COR-L47 (cell line): ENCODE measurements around the gene BTBD18.

Source experiments
- DNase-seq: peaks from one replicate; lab custom pipeline; 2025; lab: John Stamatoyannopoulos, UW

Gene BTBD18, protein sequence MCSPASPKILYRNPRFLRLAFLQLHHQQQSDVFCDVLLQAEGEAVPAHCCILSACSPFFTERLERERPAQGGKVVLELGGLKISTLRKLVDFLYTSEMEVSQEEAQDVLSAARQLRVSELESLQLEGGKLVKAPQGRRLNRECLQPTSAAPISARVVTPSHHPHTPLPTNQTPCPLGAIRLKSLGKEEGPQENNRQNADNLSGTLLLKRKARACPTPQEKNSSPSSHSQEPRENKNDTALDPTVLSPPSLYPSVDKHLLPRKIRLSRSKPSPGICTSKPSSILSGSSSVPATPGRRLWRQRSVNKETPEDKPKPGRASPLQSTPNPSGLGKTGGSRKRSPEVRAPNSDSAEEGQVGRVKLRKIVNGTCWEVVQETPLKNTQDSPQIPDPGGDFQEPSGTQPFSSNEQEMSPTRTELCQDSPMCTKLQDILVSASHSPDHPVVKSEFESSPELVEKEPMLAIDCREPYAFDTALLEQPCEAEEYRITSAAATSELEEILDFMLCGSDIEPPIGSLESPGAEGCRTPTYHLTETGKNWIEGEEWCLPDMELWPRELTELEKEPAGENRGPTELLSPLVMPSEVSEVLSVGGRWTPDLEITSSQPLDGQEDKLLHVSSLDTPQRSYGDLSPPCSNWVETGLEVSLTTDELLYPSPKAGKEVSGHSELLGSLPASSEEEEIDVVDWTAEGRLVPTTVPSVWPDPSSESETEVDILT

DNA sequence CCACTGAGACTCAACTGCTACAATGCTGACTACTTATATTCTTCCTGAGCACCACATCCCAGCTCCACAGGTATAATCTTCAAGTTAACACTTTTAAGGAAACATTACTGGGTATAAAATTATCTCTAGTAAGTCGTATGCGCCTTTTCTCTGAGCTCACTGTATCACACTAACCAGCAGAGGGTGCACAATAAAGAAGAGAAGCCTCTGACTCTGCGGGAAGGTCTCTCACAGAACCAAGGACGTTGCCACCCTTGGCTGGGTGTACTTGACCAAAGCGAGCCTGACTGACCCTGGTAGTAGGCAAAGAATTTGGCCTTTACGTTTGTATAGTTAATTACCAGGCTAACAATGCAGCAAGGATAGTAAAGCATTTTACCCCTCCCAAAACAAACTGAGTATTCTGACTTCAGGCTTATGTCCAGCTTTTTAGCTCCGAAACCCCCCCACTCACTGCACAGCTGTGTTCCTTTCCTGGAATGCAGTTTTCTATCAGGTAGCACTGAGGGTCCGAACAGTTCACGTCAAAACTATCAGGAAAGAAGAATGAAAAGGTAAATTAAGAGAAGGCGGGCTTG lies at the start of gene BTBD18:
BTBD18 (minus strand) TSS at position 144 of the 578 bp plus-strand sequence. CDS start 631 bp downstream, outside the sequence.
- peak; percentile 31 for DNase-seq

DNA sequence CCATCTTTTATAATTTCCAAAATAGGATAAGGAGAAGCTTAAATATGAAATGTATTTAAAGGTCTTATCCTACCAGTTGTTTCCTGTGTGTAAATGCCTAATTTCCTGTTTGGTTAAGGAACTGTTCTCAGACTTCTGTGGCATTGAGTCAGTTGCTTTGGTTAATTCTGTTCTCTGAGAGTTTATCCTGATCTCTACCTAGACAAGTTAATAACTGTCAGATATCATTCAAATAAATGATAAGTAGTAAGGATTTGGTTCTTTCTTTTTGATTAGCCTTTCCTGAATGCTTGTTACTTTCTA lies 49.5 kb upstream of the BTBD18 start:
- DNase-seq, result no peak

DNA sequence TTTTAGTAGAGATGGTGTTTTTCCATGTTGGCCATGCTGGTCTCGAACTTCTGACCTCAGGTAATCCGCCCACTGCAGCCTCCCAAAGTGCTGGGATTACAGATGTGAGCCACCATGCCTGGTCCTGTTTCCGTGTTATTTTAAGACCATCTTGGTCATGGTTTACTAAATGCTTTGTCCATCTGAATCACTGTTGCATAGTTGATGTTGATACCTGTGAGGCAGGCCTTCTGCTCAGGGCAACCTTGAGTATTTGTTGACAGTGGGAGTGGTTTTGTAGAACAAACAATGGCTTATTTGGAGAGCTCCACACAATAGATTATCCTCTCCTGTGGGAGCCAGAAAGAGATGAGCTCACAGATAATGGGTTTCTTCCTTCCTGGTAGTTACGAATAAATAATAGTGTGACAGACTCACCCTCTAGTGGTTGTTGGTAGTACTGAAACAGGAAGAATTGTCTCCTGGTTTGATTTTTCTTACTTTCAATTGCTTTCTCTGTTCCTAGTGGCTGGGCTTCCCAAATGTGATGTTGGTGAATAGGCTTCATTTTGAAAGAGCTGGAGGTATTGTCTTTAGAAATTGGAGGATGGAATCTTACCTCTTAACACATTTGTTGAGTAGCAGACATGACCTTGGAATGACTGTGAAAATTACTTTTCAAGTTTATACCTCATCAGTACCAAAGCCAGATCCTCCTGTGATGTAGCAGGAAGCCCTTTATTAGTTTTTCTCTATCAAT lies 49.0 kb upstream of the BTBD18 start:
- peak; percentile 85 for DNase-seq

DNA sequence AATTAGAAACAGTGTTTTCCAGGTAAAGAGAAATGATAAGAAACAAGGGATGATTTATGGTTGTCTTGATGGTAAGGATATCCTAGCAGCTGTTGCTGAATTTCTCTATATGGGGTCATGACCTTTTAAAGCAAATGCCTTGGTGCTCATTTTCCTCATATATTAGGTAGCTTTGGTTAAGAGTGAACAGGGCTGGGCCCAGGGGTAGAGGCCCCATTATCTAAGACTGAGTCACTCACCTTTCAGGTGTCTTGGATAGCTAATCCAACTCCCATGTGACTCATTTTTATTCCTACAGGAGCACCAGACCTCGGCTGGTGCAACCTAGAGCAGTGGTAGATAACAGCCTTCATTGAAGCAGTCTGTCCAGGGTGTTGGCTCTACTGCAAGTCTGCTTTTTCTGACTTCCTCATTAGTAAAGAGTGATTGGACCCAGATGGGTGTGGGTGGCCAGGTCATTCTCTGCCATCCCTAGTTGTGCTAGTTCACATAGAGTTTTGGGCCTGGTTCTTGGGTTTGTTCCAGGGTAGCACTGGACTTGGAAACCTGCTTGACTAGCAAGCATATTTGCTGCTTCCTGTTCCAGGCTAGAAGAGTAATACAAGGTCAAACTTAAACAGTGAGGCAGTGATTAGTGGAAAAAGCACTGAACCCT lies 47.4 kb upstream of the BTBD18 start:
- DNase-seq, result no peak

DNA sequence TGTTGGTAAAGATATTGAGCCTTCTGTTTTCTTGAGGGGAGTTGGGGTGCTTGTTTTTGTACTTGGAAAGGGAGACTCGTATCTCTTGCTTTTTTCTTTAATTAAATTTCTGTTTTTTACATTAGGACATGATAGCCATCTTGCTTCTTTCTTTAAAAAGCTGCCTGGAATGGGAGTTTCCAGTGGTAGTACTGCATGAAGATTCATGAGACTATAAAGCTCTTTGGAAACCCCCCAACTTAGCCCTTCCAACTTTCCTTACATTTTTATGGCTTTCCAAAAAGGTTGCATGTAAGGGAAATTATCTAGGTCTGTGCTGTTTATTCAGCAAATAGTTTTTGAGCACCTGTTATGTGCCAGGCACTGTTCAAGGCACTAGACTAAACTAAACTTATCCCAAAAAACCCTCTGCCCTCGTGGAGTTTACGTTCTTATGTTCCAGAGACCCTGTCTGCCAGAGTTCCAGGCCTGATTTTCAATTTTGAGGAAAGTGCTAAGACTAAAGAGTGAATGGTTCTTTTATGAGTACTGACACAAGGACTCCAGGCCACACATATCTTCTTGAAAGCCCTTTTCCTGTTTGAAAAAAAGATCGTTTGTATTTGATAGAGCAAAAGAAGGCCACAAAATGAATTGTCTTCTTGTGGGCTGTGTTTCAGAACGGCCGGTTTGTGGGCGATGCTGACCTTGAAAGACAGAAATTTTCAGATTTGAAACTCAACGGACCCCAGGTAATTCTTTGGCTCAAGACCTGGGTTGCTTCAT lies 41.9 kb upstream of the BTBD18 start:
- DNase-seq, result no peak

DNA sequence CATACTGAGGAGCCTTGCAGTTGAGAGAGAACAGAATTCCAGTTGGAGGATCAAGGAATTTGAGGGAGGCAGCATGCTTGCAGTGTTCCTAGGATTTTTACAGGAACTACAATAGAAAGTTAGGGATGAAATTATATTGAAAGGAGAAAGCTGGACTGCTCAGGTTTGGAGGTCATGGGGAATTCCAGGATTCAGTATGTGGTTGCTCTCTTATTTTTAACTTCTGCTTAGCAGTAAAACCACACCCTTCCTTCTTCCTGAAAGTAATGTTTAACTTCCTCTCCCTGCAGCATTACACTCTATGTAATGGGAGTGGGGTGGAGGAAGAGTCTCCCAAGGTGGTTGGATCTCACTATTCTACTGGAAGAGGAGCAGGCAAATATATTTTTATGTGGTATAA lies 41.3 kb upstream of the BTBD18 start:
- no peak for DNase-seq

DNA sequence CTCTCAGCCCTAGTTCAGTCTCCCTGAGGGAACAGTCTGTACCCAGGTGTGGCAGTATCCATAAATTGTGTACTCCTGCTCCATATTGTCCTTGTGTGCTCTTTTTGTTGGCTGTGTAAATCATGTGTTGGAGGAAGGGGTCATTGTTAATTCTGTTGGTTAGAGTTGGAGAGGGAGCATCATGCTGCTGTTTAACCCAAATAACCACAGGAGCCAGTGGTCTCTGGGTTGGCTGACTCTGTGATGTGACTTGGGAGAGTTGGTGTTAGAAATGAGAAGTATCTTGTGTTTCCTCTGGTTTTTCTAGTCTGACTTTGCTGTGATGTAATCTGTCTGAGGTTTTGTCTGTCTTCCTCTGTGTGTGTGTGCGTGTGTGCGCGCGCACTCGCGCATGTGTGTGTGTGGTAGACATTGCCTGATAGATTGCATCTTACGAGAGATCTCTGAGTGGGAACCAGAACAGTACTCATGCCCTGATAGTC lies 40.5 kb upstream of the BTBD18 start:
- DNase-seq, result no peak

DNA sequence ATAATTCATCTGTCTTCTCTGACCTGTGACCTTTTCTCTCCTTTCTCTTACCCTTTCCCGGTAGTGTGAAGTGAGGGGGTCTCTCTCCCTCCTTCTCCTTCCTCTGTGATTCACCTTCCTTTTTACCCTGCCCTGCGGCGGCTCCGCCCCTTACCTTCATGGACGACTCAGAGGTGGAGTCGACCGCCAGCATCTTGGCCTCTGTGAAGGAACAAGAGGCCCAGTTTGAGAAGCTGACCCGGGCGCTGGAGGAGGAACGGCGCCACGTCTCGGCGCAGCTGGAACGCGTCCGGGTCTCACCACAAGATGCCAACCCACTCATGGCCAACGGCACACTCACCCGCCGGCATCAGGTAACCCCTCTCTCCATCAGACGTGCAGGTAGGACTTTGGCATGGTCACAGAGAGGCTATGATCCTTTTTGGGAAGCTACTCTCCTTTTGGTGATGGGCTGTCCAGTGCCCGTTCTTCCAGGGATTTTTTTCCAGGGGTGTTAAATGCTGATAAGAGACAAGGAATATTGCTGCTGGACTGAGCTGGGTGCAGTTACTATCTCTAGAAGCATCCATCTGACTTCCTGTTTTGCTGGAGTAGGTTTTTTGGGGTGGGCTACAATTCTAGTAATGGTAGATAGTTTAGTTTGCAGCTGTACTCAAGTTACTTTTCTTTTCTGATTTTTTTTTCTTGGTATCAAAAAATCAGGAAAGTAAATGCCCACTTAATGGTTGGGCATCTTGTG lies 39.9 kb upstream of the BTBD18 start:
- no peak for DNase-seq

DNA sequence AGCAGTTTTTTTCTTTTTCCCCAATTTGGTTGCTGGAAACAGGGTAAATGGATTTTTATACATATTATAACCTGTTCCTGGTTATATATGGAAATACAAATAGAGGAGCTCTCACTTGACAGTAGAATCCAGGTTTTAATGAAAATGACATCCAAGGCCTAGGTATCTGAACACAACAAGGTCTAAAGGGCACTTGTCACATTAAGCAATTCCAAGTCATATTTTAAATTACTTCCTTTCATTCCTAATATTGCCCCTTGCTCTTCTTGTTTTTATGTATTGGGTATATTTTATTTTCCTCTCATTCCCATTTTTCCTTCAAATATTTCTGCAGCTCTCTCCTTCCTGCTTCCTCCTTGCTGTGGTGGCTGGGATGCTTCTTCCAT lies 37.1 kb upstream of the BTBD18 start:
- no peak for DNase-seq

DNA sequence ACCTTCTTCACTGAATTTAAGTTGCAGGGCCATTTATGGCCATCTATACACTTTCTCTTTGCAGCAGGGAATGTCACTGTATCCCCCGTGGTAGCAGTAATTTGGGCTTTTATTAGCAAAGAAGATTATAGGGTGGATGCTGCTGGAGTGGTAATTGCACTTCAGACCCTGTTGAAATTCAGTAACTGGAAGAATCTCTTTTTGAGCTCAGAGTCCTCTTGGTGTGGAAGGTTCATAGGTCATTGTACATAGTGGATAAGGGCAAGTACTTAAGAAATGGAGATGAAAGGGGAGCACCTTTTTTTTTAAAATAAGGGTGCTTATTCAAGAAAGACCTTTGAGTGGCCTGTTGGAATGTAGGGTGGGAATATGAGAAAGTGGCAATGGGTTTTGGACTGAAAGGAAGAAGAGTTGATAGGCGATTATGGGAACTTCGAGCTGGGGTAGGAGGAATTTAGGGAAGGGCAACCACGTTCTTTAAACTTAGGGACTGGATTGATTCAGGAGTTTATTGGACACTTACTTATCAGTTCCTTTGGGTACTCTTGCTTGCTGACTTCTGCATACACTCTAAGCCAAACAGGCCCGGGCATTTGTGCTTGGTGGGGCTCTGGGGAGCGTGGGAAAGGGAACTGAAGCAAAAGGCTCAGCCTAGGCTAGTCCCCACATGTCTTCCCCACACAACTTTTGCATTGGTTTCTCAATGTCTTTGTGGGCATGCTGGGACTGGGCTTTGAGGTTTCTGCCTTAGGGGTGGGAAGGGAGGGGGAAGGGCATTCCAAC lies 36.5 kb upstream of the BTBD18 start:
- DNase-seq, result no peak

DNA sequence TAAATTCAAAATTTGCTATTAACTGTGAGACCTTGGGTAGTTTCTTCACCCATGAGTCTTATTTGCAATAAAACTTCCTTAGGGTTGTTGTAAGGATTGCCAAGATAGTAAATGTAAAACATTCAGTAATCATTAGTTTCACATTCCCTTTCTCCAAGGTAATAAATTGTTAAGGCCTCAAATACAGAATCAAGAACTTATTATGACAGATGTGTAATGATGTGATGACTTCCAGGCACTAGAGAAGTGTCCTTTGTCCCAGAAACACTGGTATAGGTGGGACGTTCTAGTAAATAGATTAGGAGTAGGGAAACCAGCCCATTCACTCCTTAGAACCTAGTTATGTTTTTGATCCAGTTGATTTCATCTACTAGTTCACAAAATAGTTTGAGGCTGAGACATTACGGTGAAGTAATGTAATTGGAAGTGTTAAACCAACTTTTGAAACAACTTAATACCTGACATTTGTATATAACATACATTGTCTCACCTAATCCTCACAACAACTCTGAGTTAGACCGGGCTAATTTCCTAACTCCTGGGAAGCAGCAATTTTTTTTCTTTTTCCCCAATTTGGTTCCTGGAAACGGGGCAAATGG lies 35.5 kb upstream of the BTBD18 start:
- DNase-seq, result no peak

DNA sequence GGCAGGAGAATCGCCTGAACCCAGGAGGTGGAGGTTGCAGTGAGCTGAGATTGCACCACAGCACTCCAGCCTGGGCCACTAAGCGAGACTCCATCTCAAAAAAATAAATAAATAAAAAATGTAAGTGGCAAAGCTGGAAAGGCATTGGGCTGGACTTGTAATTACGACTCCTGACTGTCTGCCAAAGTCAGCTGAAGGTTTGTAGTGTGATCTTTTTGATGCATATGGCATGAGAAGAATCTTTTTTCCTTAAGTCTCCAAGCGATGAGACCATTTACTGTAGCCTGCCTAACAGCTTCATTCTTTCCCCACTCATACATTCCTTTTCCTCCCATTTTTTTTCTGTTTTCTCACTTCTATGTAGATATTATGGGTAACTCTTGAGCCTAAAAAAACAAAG lies 34.8 kb upstream of the BTBD18 start:
- no peak for DNase-seq

DNA sequence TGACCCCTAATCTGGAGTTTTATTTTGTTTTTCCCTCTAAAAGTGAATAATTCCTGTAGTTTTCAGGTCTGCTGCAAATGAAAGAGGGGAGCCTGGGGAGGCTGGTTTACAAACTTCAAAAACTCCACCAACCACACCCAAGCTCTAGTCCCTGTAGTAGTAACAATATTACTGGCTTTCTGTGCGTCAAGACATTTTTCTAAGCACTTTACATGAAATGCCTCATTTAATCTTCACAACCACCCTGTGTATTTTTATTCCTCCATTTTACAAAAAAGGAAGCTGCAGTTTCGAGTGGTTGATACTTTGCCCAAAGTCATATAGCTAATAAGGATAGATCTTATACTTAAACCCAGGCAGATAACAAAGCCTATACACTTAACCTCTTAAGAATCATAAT lies 33.5 kb upstream of the BTBD18 start:
- no peak for DNase-seq

DNA sequence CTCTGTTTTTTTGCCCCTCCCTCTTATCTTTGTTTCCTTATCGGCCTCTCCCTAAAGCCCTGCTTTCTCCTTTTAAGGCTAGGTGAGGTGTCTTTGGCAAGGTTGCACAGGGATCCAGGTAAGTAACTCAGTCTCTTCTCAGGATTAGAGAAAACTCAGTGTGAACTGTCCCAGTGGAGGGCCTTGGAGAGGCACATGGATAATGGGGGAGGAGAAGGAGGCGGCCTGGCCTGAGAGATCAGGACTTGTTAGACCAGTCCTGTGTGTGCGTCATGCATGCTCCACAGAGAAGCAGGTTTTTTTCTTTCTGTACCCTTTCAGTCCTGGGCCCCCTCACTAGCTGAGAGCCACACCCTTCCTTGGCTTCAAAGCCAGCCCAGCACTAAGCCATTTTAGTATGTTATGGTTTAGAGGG lies 29.9 kb upstream of the BTBD18 start:
- DNase-seq, result no peak

DNA sequence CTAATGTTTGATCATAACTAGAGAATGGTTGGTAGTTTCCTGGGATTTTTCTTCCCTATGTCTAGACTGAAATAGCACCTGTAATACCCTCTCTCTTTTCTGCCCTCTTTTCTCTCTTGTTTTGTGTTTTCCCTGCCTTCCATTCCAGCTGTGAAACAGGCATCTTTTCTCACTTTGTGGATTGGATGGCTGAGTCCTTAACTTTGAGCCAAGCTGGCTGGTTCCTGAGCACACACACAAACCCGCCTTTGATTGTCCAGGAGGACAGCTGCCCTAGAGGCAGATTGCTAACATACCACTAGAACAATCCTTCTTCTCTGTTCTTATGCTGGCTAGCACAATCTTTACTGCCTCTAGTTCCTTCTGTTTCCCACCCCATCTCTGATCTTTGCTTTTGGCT lies 27.7 kb upstream of the BTBD18 start:
- no peak for DNase-seq

DNA sequence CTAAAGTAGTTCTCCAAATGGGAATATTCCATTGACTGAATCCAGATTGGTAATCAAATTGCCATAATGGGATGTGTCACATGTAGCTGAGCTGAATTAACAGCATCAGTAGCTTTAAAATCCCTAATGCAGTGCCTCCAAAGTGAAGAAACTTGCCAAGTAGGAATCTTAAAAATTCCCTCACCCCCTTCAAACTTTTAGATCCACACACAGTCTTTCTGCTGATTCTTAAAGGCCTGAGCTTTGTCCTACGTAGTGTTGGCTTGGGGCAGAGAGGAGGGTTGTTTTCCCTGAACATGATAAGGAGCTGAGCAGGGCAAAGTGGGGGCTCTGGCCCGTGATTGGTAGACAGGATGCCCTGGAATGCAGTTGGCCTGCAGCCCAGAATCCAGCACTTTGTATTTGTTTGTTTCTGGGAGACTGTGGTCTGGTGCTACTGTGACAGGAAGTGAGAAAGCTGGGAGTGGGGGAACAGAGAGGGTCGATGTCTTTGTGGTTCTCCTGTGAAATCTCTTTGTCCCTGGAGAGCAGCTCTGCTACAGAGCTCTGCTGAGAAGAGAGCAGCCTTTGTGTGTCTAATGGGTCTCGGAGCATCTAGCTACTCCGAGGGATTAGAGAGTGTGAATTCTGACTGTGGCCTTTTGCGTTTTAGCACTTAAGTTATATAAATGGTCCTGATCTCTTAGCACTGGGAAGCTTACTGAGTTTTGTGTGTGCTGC lies 26.9 kb upstream of the BTBD18 start:
- peak; percentile 29 for DNase-seq

DNA sequence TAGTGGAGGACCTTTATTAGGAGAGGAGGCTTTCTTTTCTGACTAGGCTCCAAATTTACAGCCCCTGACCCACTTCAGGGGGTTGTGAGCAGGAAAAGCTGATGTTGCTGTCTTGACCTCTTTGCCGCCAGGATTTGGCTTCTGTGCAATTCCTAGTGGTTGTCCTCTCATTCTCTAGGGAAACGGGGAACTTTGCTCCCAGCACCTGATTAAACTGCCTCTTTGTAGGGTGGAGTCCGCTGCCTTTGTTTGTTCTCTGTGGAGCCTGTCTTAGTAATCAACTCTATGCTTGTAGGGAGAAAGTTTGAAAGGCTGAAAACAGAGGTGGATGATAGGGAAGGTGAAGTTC lies 26.3 kb upstream of the BTBD18 start:
- no peak for DNase-seq

DNA sequence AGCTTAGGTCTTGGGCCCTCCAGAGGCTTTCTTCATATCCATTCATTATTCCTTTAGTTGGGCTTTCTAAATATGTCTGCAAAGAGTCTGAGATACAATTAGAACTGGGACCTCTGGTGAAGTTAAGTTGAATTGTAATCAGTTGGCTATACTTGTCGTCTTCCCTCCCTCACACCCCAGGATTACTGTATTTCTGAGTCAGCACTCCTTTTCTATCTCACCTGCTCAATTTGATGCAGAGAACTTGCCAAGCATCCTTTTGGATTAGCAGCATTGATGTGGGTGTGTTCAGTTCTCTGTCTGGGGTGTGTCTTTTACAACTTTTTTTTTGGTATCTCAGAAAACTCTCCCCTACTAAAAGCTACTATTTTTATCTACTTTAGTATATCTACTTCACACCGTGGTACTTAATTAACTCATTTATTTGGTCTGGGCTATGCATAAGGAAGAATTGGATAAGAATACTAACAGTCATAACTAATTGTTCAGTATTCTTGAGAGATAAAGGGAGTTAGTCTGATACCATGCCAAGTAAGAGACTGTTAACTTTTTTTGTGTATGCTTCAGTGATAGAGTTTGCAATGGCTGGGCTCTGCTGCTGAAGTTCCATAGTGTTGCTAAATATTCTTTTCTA lies 25.1 kb upstream of the BTBD18 start:
- DNase-seq, result no peak
